Mucosa of stomach (tissue), 1 donor: ENCODE data around the gene PDE4DIP.
"Not testable (repeated sequence)": the region's sequence is repeated elsewhere in the genome, so short reads cannot be mapped to it uniquely, and the experiment has no call there.

ENCODE experiments used
- H3K27me3 ChIP-seq: one replicate; pipeline ENCODE4 v1.7.0; 2013; ENCODE audit warnings: mild to moderate bottlenecking, low read length; ENCODE audit not compliant: control insufficient read depth, insufficient read depth
- H3K36me3 ChIP-seq: one replicate; pipeline ENCODE4 v1.7.0; 2013; ENCODE audit warnings: low read length; ENCODE audit not compliant: control insufficient read depth, insufficient read depth
- H3K4me1 ChIP-seq: one replicate; pipeline ENCODE4 v1.7.0; 2013; ENCODE audit warnings: mild to moderate bottlenecking, low read length; ENCODE audit not compliant: control insufficient read depth, insufficient read depth
- H3K4me3 ChIP-seq: one replicate; pipeline ENCODE4 v1.7.0; 2013; ENCODE audit warnings: low read length
- H3K9ac ChIP-seq: one replicate; pipeline ENCODE4 v1.7.0; 2013; ENCODE audit warnings: mild to moderate bottlenecking, low read length, moderate library complexity
- H3K9me3 ChIP-seq: one replicate; pipeline ENCODE4 v1.7.0; 2013; ENCODE audit warnings: mild to moderate bottlenecking, low read length, moderate library complexity; ENCODE audit not compliant: control insufficient read depth
- donor health status: Pancreatic carcinoma.

Gene PDE4DIP

GRCh38 chr1:148948768-148949167, 104.5 kb downstream of the PDE4DIP start:
- H3K4me3 ChIP-seq, H3K9ac ChIP-seq, H3K9me3 ChIP-seq, H3K4me1 ChIP-seq, H3K27me3 ChIP-seq, H3K36me3 ChIP-seq: not testable (repeated sequence)

- not testable (repeated sequence) for H3K9me3 ChIP-seq, H3K27me3 ChIP-seq
- peak overlapping the region; percentile 59 for H3K9ac ChIP-seq
Measured at GRCh38 chr1:148951336-148952227, 107.4 kb downstream of the PDE4DIP start.

GRCh38 chr1:148952253-148952937, 108.2 kb downstream of the PDE4DIP start:
- not testable (repeated sequence) for H3K4me3 ChIP-seq, H3K27me3 ChIP-seq, H3K4me1 ChIP-seq, H3K9ac ChIP-seq, H3K36me3 ChIP-seq, H3K9me3 ChIP-seq

More at GRCh38 chr1:148951336-148952227, 107.4 kb downstream of the PDE4DIP start:
- H3K4me3 ChIP-seq, H3K36me3 ChIP-seq, H3K4me1 ChIP-seq: not testable (repeated sequence)

DNA sequence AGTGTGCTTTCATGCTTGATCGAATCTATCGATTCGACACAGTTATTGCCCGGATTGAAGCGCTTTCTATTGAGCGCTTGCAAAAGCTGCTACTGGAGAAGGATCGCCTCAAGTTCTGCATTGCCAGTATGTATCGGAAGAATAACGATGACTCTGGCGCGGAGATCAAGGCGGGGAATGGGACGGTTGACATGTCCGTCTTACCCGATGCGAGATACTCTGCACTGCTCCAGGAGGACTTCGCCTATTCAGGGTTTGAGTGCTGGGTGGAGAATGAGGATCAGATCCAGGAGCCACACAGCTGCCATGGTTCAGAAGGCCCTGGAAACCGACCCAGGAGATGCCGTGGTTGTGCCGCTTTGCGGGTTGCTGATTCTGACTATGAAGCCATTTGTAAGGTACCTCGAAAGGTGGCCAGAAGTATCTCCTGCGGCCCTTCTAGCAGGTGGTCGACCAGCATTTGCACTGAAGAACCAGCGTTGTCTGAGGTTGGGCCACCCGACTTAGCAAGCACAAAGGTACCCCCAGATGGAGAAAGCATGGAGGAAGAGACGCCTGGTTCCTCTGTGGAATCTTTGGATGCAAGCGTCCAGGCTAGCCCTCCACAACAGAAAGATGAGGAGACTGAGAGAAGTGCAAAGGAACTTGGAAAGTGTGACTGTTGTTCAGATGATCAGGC, 108.8 kb downstream of the PDE4DIP start:
- not testable (repeated sequence) for H3K4me1 ChIP-seq, H3K36me3 ChIP-seq, H3K9me3 ChIP-seq, H3K9ac ChIP-seq, H3K27me3 ChIP-seq, H3K4me3 ChIP-seq

GRCh38 chr1:148953730-148954129, 109.5 kb downstream of the PDE4DIP start:
- not testable (repeated sequence) for H3K9me3 ChIP-seq, H3K27me3 ChIP-seq, H3K36me3 ChIP-seq, H3K4me1 ChIP-seq, H3K4me3 ChIP-seq, H3K9ac ChIP-seq

DNA sequence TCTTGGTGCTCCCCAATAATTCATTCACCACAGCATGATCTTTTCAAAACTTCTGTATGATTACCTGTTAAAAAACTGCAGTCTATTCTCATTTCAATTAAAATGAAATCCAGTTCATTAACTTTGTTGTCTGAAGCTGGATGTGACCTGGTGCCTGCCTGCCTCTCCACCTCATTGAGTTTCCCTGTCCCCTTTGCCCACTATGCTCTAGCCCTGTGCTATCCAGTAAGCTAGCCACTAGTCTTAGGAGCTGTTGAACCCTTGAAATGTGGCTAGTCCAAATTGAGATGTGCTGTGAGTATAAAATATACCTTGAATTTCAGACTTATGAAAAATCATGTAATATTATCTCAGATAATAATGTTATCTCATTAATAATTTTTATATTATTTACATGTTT, 114.1 kb downstream of the PDE4DIP start:
- not testable (repeated sequence) for H3K27me3 ChIP-seq, H3K4me1 ChIP-seq, H3K36me3 ChIP-seq, H3K9ac ChIP-seq, H3K9me3 ChIP-seq, H3K4me3 ChIP-seq

DNA sequence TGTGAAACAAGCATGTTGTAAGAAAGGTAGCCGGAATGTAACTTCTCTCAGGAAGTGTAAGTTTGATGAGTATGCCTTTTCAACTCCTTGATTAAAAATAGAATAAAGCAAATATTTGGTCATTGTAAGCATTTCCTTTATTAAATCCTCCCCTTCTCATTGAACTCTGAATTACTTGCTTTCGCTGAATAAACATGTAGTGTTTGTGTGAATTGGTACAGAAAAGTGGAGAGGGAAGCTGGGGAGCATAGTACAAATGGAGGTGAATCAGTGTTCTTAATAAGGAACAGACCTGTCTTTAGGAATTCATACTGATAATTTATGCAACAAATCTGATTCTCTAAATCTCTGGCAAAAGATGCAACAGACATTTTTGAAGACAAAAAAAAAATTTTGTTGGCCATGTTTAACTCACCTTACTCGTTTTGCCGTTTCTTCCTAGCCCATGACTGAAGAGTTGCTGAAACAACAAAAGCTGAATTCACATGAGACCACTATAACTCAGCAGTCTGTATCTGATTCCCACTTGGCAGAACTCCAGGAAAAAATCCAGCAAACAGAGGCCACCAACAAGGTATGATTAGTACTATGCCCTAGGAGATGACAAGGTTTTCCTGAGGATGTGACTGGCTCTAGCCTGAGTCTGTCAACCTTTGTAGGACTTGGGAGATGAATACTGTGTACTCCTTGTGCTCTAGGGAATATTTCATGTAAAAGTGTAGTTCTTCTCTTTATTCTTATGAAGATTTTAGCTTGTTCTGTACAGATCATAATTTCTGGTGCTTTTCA, 116.2 kb downstream of the PDE4DIP start:
- not testable (repeated sequence) for H3K4me1 ChIP-seq, H3K9me3 ChIP-seq, H3K9ac ChIP-seq, H3K4me3 ChIP-seq, H3K27me3 ChIP-seq, H3K36me3 ChIP-seq

DNA sequence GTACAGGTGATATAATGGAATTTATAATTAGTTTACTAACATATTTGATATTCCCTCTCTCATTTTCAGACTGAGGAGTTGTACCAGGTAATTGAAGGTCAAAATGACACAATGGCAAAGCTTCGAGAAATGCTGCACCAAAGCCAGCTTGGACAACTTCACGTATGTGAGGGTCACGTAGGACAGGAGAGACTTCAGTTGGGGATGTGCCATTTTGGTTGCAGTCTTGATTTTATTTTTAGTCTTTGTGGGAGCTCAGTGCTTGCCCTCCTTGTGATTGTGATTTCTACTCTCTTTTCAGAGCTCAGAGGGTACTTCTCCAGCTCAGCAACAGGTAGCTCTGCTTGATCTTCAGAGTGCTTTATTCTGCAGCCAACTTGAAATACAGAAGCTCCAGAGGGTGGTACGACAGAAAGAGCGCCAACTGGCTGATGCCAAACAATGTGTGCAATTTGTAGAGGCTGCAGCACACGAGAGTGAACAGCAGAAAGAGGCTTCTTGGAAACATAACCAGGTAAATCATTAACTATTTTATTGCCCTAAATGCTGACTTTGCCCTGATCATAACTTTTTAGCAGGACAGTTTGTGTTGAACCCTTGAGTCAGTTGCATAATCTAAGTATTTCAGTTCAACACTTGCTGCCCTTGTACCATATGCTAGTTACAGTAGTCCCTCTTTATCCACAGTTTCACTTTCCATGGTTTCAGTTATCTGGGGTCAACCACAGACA, 118.1 kb downstream of the PDE4DIP start:
- H3K9me3 ChIP-seq, H3K36me3 ChIP-seq, H3K9ac ChIP-seq, H3K4me1 ChIP-seq, H3K4me3 ChIP-seq, H3K27me3 ChIP-seq: not testable (repeated sequence)

GRCh38 chr1:148966084-148966483, 121.9 kb downstream of the PDE4DIP start:
- not testable (repeated sequence) for H3K9me3 ChIP-seq, H3K9ac ChIP-seq, H3K27me3 ChIP-seq, H3K36me3 ChIP-seq, H3K4me1 ChIP-seq, H3K4me3 ChIP-seq

DNA sequence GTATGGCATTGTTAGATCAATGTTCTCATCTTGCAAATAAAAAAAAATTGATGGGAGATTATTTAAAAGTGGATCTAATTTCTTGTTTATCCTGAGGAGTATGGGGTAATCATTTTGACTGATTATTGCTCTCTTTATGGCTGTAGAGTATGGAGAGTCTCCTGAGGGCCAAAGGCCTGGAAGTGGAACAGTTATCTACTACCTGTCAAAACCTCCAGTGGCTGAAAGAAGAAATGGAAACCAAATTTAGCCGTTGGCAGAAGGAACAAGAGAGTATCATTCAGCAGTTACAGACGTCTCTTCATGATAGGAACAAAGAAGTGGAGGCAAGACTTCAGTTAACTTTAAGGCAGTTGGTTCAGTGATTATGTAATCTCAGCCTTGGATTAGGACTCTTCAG, 123.4 kb downstream of the PDE4DIP start:
- not testable (repeated sequence) for H3K36me3 ChIP-seq, H3K27me3 ChIP-seq, H3K9ac ChIP-seq, H3K4me1 ChIP-seq, H3K4me3 ChIP-seq, H3K9me3 ChIP-seq

DNA sequence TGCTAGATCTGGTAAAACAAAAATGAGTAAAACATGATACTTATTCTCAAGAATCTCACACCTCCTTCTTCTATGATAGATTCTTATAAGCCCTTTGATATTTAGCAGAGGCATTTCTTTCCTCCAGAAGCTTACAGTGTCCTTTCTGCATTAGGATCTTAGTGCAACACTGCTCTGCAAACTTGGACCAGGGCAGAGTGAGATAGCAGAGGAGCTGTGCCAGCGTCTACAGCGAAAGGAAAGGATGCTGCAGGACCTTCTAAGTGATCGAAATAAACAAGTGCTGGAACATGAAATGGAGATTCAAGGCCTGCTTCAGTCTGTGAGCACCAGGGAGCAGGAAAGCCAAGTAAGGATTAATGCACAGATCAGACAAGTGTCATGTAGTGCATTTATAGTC, 124.5 kb downstream of the PDE4DIP start:
- not testable (repeated sequence) for H3K4me1 ChIP-seq, H3K4me3 ChIP-seq, H3K9ac ChIP-seq, H3K9me3 ChIP-seq, H3K27me3 ChIP-seq, H3K36me3 ChIP-seq
